NCI-H526 (cell line): ENCODE data around the gene DOCK7.
A peak's percentile ranks its signal among the peaks of the same experiment; 100 is the strongest.
"Not testable (repeated sequence)": the region's sequence is repeated elsewhere in the genome, so short reads cannot be mapped to it uniquely, and the experiment has no call there.

ENCODE experiments used
- DNase-seq, 2 experiments: peaks; one replicate each; lab custom pipeline; 2025; lab: John Stamatoyannopoulos, UW

DOCK7 gene

GRCh38 chr1:62694479-62694878 is 6.3 kb upstream of the DOCK7 start:
- not testable (repeated sequence) for DNase-seq

GRCh38 chr1:62693123-62693522 is 4.9 kb upstream of the DOCK7 start:
- no peak for DNase-seq

GRCh38 chr1:62691062-62691844 is 3.1 kb upstream of the DOCK7 start:
- DNase-seq: no peak

GRCh38 chr1:62689524-62689923 is 1.3 kb upstream of the DOCK7 start:
- no peak for DNase-seq

GRCh38 chr1:62688687-62689085 is 500 bp upstream of the DOCK7 start:
- peak in 1 of 2 experiments; percentile 55 for DNase-seq

GRCh38 chr1:62687421-62687902 is 724 bp downstream of the DOCK7 start:
- DNase-seq: peak; percentile 18 to 60

GRCh38 chr1:62686822-62687221 is 1.4 kb downstream of the DOCK7 start:
- no peak for DNase-seq

GRCh38 chr1:62685431-62685859 is 2.7 kb downstream of the DOCK7 start:
- no peak for DNase-seq

GRCh38 chr1:62682531-62682930 is 5.7 kb downstream of the DOCK7 start:
- DNase-seq: no peak

- not testable (repeated sequence) for DNase-seq
Measured at GRCh38 chr1:62680992-62681391, 7.2 kb downstream of the DOCK7 start.

GRCh38 chr1:62677822-62678221 is 10.4 kb downstream of the DOCK7 start:
- DNase-seq: not testable (repeated sequence)

- DNase-seq: no peak
Measured at GRCh38 chr1:62676611-62677356, 11.4 kb downstream of the DOCK7 start.

- no peak for DNase-seq
Measured at GRCh38 chr1:62673629-62674028, 14.6 kb downstream of the DOCK7 start.

- no peak for DNase-seq
Measured at GRCh38 chr1:62672029-62672428, 16.2 kb downstream of the DOCK7 start.

GRCh38 chr1:62654744-62655143 is 33.4 kb downstream of the DOCK7 start:
- DNase-seq: no peak

- no peak for DNase-seq
Measured at GRCh38 chr1:62652387-62652786, 35.8 kb downstream of the DOCK7 start.

GRCh38 chr1:62643283-62643682 is 44.9 kb downstream of the DOCK7 start:
- DNase-seq: no peak

- DNase-seq: no peak
Measured at GRCh38 chr1:62637392-62638105, 50.6 kb downstream of the DOCK7 start.

- no peak for DNase-seq
Measured at GRCh38 chr1:62628506-62628905, 59.7 kb downstream of the DOCK7 start.

GRCh38 chr1:62625415-62625814 is 62.8 kb downstream of the DOCK7 start:
- DNase-seq: no peak

- no peak for DNase-seq
Measured at GRCh38 chr1:62621907-62622306, 66.3 kb downstream of the DOCK7 start.

GRCh38 chr1:62613890-62614289 is 74.3 kb downstream of the DOCK7 start:
- no peak for DNase-seq
